Testis (tissue), 2 donors: ENCODE measurements around the gene ATF5.

Experiments used
- CTCF ChIP-seq, 3 experiments: fragments of 450-650 bp in 2 of 3; fragments of 200-600 bp in 1 of 3; sonication (generic) in 1 of 3; IDR thresholded peaks; one replicate each; pipeline ENCODE4 v1.5.1; 2016 to 2019; ENCODE audit warnings: antibody characterized with exemption in 3 of 3, mild to moderate bottlenecking in 2 of 3, moderate library complexity in 1 of 3
- POLR2A ChIP-seq: fragments of 450-650 bp; IDR thresholded peaks from one replicate; pipeline ENCODE4 v1.6.1; 2017; ENCODE audit warnings: antibody characterized with exemption, mild to moderate bottlenecking, moderate library complexity

DNA sequence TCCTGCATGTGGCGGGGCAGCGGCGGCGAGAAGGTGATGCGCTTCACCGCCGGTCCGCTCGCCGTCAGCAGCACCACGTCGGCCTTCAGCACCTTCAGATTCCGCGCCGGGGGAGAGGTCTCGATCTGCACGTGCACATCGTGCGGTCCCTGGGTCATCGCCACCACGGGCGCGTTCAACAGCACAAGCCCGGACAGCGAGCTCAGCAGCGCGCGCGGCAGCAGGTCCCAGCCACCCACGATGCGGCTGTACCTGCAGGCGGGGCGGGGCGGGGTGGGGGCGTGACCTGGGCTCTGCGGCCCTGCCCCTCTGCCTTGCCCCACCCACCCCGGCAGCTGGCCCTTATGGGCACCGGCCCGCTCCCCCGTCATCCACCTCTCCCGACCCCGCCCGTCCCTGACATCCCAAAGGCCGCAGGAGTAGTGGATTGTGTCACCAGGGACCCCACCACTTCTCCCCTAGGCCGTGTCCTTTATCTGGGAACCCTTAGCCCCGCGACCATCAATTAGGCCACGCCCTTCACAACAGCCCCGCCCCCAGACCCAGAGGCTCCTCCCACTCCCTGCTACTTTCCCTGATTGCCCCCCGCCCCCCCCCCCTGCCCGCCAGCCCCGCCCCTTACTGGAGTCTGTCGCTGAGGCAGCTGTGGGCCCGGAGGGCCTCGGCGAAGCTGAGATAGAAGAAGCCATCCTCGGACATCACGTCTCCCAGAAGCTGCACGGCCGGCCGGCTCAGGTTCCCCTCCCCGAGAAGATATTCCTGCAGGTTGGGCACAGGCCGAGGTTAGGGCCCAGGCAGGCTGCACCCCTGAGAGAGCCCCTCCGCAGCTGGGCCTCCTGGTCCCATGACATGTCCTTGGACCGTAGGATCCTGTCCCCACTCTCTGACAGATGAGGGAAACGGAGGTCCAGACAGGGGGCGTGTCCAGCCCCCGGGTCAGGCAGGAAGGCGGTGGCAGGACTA lies 38.4 kb upstream of the ATF5 start:
- TF ChIP-seq CTCF (IDR thresholded peaks at IDR 0.05) (no peak), POLR2A (no peak)
